Glomerular visceral epithelial cell (primary cell): ENCODE measurements around the gene WDR36.

Source experiments
- DNase-seq: peaks from one replicate; pipeline ENCODE4 v3.0.0-alpha.2; 2016; ENCODE audit errors: extremely low spot score

WDR36 gene

DNA sequence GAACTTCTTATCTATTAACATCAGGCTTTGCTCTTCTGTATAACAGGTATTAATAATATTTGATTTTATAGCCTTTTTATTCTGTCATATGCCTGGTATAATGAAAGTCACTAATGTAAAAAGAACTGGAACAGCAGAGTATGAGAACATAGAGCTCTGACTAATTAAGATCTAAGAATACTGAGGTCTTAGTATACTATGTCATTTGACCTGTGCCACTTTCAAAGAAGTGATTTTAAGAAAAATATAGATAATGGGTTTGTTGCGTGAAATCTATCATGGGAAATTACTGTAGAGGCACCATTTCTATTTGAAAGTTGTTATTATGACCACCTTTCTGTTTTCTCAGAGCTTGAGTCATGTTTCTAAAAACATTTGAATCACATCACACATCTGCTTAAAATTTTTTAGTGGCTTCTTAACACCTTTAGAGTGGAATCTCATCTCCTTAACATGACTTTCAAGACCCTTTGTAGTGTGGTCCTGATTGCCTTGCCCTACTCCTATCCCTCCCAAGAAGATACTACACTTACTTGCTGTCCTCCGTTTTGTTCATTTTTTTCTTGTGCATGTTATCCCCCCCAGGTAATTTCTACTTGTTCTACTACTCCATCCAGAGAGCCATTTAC, 14.3 kb downstream of the WDR36 start:
- DNase-seq: no peak

DNA sequence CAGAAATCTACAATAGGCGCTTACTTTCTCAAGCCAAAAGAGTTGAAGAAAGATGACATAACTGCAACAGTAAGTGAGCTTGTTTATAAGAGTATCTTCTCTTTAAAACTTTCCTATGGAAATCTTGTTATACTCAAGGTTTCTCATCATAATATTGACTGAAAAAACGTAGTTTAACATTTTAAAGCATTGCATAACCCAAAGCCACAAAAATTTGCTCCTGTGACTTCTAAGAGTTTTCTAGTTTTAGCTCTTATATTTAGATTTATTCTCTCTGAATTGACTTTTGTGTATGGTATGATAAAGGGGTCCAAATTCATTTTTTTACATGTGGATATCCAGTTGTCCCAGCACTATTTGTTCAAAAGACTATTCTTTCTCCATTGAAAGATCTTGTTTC, 15.2 kb downstream of the WDR36 start:
- no peak for DNase-seq

DNA sequence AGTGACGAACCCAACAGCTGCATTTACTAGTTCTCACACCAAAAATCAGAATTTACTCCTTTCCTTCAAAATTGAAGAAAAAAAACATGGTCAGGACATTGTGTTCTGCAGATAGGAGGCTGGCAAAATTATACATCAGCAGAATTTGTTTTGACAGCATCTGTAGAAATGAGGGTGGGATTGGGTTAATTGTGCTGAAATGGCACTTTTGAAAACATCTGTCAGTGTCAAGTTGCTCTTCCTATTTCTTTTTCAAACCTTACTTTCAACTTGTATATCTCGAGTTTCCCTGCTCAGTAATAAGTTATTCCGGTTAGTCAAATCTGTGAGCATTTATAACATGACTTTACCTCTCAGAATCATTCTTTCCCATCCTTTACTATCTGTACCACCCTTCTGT, 19.8 kb downstream of the WDR36 start:
- DNase-seq: no peak

DNA sequence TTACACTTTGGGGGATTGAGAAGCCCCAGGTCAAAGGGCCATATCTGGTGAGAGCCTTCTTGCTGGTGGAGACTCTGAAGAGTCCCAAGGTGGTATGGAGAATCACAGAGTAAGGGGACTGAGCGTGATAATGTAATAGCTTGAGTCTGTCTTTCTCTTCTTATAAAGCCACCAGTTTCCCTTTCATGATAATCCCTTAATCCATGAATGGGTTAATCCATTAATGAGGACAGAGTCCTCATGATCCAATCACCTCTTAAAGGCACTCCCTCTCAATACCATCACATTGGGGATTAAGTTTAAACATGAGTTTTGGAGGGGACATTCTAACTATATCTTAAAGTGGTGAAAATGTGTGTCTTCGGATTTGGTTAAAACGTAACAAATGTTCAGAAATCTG, 21.5 kb downstream of the WDR36 start:
- no peak for DNase-seq

DNA sequence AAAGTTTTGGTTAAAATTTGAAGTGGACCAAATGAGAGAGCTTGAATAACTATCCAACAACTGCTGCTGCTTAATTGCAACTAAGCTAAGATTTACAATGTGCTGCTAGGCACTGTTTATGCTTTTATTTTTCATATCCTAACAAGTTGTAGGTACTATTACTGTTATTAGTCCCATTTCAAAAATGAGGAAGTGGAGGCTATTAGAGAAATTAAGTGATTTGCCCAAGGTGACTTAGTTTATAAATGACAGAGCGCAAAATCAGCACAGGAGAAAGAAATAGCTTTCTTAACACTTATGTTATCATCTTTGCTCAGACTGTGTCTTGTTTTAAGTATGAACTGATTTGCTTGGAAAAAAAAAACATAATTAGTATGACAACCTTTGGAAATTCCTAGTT, 23.1 kb downstream of the WDR36 start:
- DNase-seq: no peak

DNA sequence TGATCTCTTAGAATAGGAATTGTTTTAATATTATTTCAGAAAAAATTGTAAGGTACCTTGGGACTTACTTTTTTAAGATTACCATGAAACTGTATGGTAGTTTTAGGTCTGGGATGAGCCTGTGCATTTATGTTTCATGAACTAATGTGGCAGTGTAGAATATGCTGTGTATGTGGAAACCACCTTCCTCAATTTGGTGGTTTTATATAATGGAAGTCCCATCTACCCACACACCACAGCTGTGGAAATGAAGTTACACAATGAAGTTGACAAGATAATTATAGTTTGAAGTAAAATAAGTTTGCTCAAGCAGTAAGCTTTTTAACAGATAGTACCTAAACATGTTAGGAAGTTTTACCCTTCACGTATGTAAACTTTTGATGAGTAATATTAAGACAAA, 24.4 kb downstream of the WDR36 start:
- DNase-seq: no peak

DNA sequence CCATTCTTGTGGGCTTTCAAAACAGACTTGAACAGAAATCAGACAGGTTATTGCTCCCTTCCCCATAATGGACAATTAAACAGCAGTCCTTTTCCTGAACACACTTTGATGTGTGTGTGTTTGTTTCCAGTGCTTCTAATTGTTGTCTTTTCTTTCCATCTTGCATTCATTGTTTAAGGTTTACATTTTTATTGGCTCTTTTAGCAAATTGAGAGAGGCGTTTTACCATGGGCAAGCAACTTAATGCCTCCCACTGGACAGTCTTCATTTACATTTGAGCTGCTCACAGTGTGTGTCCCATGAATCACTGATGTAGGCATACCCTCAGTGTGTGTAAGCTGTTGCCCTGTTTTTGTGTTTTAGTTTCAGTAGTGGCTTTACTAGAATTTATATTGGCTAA, 25.0 kb downstream of the WDR36 start:
- DNase-seq: no peak

DNA sequence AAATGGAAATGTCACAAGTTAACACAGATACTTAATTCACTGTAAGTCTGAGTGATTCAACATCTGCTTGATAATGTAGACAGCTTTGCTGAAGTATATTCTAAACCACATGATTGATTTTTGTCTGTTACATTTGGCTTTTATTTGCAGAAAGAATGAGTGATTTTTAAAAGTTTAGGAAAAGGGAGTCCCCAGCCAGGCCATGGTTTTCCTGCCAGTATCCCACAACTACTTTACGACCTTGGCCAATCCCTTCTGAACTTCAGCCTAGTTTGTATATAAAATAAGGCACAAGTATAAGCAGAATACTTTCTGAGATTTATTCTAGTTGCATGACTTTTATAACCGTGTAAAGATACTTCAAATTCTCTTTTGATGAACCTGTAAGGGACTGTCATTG, 27.1 kb downstream of the WDR36 start:
- DNase-seq: no peak

DNA sequence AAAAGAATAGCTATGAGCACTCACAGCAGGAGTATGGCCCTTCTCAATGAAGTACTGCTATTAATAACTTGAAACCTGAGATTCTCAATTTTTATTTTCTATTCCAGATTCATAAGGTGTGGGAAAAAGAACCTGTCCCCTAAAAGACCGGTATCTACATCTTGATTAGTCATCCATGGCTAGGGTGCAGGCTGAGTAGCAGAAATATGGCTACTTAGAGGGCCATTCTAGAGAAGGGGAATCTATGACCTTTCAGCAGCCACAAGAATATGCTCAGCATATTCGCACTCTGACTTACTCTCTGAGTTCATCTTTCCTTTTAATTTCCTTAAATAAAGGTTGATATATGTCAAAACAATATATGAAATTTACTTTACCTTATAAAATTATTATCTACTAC, 27.7 kb downstream of the WDR36 start:
- no peak for DNase-seq

DNA sequence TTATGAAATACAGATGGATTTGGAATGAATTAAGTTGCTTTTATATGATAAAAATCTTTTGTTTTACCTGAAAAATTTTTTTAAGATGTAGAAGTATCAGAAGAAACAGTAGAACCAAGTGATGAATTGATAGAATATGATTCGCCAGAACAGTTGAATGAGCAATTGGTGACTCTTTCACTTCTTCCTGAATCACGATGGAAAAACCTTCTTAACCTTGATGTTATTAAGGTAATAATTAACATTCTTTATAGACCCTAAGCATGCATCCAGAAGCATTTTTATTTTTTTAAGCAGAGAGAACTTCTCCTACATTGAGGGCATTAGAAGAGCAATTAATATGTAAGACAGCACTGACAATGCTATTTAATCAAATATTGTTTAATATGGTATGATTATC, 28.8 kb downstream of the WDR36 start:
- peak; percentile 9 for DNase-seq

DNA sequence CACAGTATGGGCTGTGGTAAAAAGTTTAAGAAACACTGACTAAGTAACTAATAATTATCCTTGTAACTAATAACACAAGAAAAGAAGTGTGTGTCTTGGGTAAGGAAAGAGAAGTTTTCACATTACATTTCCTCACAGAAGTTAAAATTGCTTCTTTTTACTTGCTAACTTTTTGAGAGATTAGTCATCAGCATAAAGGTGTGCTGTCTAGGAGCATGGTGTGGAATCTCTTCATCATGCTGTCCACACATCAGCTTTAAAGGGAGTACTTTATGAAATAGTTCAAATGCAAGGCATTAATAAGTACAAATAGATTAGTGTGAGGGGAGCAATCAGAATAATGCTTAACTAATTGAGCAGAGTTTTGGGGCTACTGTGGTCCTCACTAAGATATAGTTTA, 29.8 kb downstream of the WDR36 start:
- no peak for DNase-seq

DNA sequence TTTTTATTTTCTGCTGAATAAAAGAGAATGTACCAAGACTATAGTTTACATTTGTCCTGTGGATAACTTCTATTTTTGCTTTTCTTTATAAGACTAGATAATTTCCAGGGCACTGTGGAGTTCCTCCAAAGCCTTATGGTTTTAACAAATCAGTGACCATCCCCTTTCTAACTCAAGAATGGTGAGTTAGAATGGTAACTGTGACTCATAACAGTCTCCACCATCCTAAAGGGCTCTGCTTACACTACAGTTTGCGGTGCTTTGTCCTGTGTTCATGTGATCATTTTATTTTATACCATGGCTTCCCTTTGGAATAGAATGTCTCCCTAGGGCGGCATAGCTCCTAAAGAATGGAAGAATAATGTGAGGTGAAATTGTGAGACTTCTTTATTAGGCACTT, 30.2 kb downstream of the WDR36 start:
- no peak for DNase-seq

DNA sequence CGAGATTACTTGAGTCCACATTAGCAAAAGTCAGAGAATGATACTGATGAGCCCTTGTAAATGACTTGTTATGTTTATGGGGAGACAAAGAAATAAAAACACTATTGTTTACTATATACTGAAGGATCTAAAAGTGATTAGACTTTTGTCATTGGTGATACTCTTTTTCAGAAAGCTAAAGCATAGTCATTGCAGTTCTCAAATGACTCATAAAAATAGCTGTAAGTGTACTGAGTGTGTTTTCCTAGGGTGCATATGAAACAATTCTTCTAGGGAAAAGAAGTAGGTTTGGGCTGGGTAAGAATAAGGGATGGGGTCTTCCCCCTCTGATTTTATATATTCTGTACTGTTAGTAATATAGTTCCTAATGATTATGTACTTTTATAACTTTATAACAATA, 32.6 kb downstream of the WDR36 start:
- no peak for DNase-seq

DNA sequence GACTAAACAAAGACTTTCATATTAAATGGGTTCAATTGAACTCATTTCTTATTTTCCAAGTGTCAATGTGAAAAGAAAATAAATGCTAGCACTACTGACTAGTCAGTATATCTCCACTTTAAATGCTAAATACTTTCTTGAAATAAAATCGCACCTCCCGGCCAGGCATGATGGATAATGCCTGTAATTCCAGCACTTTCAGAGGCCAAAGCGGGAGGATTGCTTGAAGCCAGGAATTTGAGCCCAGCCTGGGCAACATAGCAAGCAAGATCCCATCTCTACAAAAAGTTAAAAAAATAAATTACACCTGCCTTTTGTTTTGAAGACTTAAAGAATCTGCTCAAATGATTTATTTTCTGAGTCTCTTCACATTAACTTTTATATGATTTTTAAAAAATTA, 34.7 kb downstream of the WDR36 start:
- no peak for DNase-seq

DNA sequence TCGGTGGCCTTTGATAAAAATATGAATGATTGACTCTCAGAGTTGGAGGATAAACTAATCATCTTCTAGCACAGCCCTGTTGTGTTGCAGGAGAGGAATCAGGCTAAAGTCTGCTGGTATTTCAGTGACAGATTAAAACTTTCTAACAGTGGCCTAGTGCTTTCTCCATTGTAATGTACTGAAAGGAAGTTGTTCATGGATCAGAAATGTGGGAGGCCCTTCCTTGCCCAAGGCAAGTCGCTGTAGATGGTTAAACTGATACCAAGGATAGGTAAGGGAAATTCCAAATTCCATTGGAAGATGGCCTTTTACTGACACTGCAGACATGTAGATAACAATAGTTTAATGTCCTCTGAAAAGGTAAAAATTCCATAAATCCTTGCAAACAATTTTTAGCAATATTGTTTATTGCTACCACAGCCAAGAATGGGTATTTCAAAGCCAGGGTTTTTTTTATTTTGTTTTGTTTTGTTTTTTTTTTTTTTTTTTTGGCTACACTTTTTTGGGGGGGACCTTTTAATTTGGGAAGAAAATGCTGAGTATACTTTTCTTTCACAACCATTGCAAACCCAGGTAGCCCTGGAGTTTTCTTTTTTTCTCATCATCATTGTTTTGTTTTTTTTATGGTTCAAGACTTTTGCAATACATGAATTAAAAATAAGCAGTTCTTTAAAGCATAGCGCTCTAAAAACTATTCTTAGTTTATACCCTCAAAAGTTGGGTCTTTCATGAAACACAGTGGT, 35.5 kb downstream of the WDR36 start:
- DNase-seq: peak; percentile 12

DNA sequence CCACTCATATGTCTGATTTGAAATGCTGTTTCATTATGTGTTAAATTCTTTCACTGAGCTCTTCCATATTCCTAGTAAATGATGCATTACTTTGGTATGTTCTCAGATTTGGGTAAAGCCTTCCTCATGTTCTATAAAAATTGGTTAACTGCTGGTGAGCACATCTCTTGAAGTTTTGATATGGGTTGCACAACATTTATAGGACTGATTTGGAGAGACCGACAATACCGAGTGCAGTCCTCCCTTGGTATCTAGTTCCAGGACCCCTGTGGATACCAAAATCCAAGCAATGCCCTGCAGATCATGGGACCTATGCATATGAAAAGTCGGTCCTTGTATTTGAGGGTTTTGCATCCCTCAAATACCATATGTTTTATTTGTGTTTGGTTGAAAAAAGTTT, 37.8 kb downstream of the WDR36 start:
- no peak for DNase-seq

DNA sequence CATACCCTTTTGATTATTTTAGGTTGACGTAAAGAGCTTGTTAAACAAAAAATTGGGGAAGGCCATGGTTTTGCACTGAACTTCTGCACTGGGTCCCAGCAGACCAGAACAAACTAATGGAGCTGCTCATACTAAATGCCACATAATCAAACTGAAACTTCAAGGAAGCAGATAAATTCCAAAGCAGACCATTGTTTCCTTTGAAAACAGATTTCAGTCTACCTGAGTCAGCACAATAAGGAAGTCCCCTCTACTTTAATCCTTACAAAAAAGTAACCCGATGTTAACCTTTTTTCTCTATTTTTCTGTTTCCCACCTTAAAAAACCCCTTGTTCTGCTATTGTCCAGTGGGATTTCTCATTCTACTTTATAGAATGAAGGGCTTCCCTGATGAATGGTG, 39.2 kb downstream of the WDR36 start:
- DNase-seq: peak; percentile 3

DNA sequence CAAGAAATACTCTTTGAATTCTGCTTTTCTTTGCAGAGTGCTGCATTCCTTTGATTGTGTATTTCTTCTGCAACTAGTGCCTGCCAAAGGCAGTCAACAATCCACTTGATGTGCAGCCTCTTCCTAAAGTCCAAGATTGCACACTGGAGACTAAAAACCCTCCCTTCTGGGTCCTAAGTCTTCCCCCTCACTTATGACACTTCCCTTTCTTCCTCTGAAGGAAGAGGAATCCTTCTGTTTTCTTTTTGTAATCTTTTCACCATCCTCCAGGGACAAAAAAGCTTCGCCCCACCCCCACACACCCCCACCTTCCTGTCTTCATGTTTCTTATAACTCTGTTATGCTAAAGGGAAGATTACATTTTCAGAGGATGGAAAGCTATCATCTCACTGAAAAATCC, 39.9 kb downstream of the WDR36 start:
- DNase-seq: no peak

DNA sequence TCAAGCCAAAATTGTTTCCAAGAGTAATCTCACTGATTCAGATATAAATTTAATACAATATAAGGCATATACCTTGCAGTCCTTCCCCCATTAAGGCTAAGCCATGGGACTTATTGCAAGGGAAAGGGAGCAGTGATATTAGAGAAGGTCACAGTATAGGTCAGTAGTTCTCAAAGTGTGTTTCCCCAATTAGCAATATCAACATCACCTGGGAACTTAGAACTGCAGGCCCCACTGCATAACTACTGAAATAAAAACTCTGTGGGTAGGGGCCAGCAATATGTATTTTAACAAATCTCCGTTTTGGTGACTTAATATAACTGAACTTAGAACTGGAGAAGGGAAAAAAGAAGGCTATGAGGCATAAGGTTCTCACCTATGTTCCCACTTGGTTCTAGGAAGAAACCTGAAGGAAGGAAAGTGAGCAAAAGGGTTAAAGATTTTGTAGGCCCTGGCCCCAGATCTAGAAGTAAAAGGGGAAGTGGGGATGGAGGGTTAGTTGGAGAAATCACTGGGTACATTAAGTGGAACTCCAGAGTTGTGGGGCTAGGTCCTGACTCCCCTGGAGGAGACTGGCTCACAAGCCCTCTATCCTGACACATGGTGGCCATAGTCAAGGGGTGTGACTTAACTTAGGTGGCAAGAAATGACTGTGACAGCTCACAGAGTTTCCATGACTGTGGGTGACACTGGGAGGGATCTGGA, 40.7 kb downstream of the WDR36 start:
- DNase-seq: no peak

DNA sequence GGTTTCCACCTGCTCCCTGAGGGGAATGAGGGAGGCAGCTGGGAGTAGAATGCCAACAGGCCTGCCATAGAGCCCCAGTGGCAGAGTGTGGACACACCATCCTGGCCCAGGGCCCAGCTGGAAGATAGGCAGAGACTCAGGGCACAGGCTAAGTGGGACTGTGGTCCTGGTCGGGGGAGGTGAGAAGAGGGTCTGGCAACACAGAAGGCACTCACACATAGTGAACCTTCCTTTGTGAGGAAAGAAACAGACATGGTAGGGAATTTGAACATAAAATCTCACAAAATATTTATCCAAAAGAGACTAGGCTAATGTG, 41.2 kb downstream of the WDR36 start:
- no peak for DNase-seq

DNA sequence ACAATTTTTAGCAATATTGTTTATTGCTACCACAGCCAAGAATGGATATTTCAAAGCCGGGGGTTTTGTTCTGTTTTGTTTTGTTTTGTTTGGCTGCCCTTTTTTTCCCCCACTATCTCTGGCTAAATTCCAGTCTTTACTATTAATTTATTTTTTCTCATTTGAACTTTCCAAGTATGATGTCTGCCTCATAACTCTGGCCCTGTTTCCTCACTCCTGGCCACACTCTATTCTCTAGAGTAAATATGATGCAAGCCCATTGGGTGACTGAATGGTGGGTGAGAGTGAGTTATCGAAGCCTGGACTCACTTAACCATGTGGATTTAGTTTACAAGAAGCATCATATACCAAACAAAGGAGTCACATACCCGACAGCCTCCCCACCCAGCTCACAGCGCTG, 41.9 kb downstream of the WDR36 start:
- DNase-seq: no peak

DNA sequence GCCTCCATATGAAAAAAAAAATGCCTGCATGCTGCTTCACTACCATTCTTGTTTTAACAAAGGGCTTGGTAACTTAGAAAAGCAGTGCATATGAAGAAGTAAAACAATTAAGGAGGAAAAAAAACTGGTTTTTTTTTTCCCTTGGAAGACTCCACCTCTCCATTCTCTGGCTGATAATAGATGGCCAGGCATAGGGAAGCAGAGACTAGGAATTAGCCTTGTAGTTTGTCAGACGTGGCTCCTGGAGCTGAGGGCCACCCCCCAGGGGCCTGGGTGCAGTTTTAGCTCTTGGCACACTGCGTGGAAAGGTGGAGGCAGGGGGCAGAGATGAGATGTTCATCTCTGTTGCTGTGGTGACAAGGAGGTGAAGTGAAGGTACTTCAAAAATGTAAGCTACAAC, 42.7 kb downstream of the WDR36 start:
- no peak for DNase-seq

DNA sequence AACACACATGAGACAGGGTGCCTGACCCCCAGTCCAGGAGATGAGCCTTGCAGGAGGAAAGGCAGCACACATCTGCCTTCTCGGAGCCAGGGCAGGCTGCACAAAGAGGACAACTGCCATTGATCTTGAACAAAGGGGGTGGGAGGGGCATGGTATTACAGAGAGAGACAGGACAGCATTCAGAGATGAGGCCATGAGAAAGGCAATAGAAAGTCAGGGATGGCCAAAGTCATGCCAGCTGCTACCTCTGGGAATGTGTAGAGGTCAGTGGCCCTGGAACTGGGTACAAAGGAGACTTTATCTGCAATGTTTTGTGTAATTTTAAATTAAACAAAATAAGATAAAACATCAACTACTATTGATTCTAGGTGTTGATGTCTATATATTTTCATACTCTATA, 43.2 kb downstream of the WDR36 start:
- no peak for DNase-seq

DNA sequence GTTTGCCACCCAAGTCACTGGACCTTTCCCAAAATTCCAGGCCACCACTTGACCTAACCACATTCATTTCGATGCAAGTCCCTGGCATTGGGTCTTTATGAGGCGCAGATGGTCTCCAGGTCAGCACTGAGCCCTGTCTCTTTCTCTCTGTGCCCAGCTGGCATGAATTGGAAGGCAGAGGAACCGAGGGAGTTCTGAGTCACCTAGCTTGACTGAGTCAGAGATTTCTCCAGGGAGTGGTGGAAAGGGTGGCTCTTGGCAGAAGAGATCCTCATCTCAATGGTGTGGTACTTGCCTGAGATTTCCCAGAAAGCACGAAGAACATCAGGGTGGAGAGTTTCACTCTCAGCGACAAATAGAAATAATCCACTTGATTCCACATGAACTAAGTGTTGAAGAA, 43.8 kb downstream of the WDR36 start:
- peak; percentile 56 for DNase-seq
